Esophagus squamous epithelium (tissue), 5 donors: Measurements from ENCODE around the gene DAPL1. TPM values are rescaled to one million over a fixed set of nuclear protein-coding genes. Genes with fewer than 3 reads are reported as not detected.

Experiments
- DNase-seq: peaks from one replicate; lab custom pipeline; 2025; lab: John Stamatoyannopoulos, UW
- H3K27ac ChIP-seq, 4 donors: fragments of 200-600 bp; sonication (generic); one replicate each; pipeline ENCODE4 v1.5.1; 2016 to 2019; ENCODE audit warnings: mild to moderate bottlenecking in 1 of 4
- H3K27me3 ChIP-seq, 4 donors: fragments of 200-600 bp; sonication (generic); 1 replicate in 3 of 4; 2 replicates in 1 of 4; pipeline versions ENCODE4 v1.5.1 to v1.6.0; 2017 to 2021; ENCODE audit warnings: antibody characterized with exemption in 1 of 4
- H3K36me3 ChIP-seq, 3 donors: fragments of 200-600 bp; sonication (generic); one replicate each; pipeline ENCODE4 v1.5.1; 2016 to 2019
- H3K4me1 ChIP-seq, 3 donors: fragments of 200-600 bp; sonication (generic); one replicate each; pipeline ENCODE4 v1.5.1; 2017 to 2019
- H3K4me3 ChIP-seq, 4 donors: fragments of 200-600 bp; sonication (generic); 1 replicate in 3 of 4; 2 replicates in 1 of 4; pipeline ENCODE4 v1.5.1; 2016 to 2019; ENCODE audit warnings: mild to moderate bottlenecking in 2 of 4, moderate library complexity in 1 of 4
- H3K9me3 ChIP-seq, 3 donors: fragments of 200-600 bp; sonication (generic); one replicate each; pipeline ENCODE4 v1.5.1; 2016 to 2019
- CTCF ChIP-seq, 6 experiments: fragments of 450-650 bp in 4 of 6; fragments of 200-600 bp in 2 of 6; sonication (generic) in 2 of 6; IDR thresholded peaks; one replicate each; pipeline ENCODE4 v1.5.1; 2016 to 2019; ENCODE audit warnings: antibody characterized with exemption in 6 of 6, mild to moderate bottlenecking in 4 of 6, moderate library complexity in 4 of 6
- POLR2A ChIP-seq, 4 donors: fragments of 450-650 bp; IDR thresholded peaks; one replicate each; pipeline ENCODE4 v1.6.1; 2017; ENCODE audit warnings: antibody characterized with exemption in 4 of 4, mild to moderate bottlenecking in 4 of 4, moderate library complexity in 3 of 4
- WGBS, 2 donors: methylation state at CpG; one replicate each; pipeline ENCODE4 v1.1.5; 2018; 5-methylcytosine and 5-hydroxymethylcytosine counted together
- intact Hi-C: fragments of 100-400 bp; cut with DNase I; formaldehyde crosslinking; loops from one replicate; pipeline ENCODE4 v1.15.0; 2022
- total RNA-seq, 4 donors: library from RNA; depleted of rRNA; stranded (reverse); fragments of >200 nt; gene quantifications; one replicate each; pipeline ENCODE4 v1.1.0, GENCODE V29; 2016
- donor health status: DM: yes; HTN: yes; CAD: no.

Gene DAPL1
- total RNA-seq, 4 donors from 2014 or later: 79.3 to 220 (median 186) TPM

GRCh38 chr2:158796652-158797051, 1.5 kb downstream of the DAPL1 start:
- intact Hi-C loops: no loop called here
- no peak for DNase-seq
- Histone ChIP-seq H3K4me3 (peak overlapping the region; percentile 37 to 64 (median 52)), H3K27ac (peak overlapping the region in 3 of 4 donors; percentile 60 to 79 (median 67)), H3K36me3 (no peaks in the 10 kb centered on the region), H3K4me1 (peaks cover 0 to 62% (median 3%) of the 10 kb centered on the region in 3 donors), H3K27me3 (no peaks in the 10 kb centered on the region), H3K9me3 (no peaks in the 10 kb centered on the region)
- 50 to 56% methylated on average over 2 of the region's 2 CpGs for WGBS, 2 donors
- no peak for TF ChIP-seq CTCF (IDR thresholded peaks at IDR 0.05)
- TF ChIP-seq POLR2A (IDR thresholded peaks at IDR 0.05): no peak

GRCh38 chr2:158797963-158798700, 3.0 kb downstream of the DAPL1 start:
- intact Hi-C loops: no loop called here
- no peak for DNase-seq
- Histone ChIP-seq H3K27me3 (no peaks in the 10 kb centered on the region), H3K4me1 (peaks cover 0 to 77% (median 3%) of the 10 kb centered on the region in 3 donors), H3K36me3 (no peaks in the 10 kb centered on the region), H3K4me3 (peak overlapping the region in 1 of 4 donors; percentile 12), H3K9me3 (no peaks in the 10 kb centered on the region), H3K27ac (peak overlapping the region in 3 of 4 donors; percentile 39 to 79 (median 67))
- 36 to 64% methylated on average over 6 of the region's 6 CpGs for WGBS, 2 donors
- TF ChIP-seq POLR2A (IDR thresholded peaks at IDR 0.05): no peak
- TF ChIP-seq CTCF (IDR thresholded peaks at IDR 0.05): no peak

- Histone ChIP-seq H3K4me1 (peaks cover 0 to 85% (median 3%) of the 10 kb centered on the region in 3 donors), H3K27me3 (no peaks in the 10 kb centered on the region), H3K4me3 (no peak overlapping the region), H3K36me3 (no peaks in the 10 kb centered on the region), H3K9me3 (no peaks in the 10 kb centered on the region), H3K27ac (no peak overlapping the region)
- WGBS, 2 donors: 89 to 93% methylated on average over 1 to 2 of the region's 2 CpGs
- DNase-seq: no peak
- intact Hi-C loops: no loop called here
- no peak for TF ChIP-seq POLR2A (IDR thresholded peaks at IDR 0.05)
- TF ChIP-seq CTCF (IDR thresholded peaks at IDR 0.05): no peak
Observed at GRCh38 chr2:158799181-158799580, 4.1 kb downstream of the DAPL1 start.

GRCh38 chr2:158803506-158803905, 8.4 kb downstream of the DAPL1 start:
- intact Hi-C loops: no loop called here
- no peak for DNase-seq
- no peak overlapping the region for H3K27ac ChIP-seq
- no peaks in the 10 kb centered on the region for H3K27me3 ChIP-seq
- TF ChIP-seq POLR2A (IDR thresholded peaks at IDR 0.05) (no peak), CTCF (IDR thresholded peaks at IDR 0.05) (no peak)
- 66 to 94% methylated on average over 2 of the region's 2 CpGs for WGBS, 2 donors
- H3K36me3 ChIP-seq: peaks cover 0 to 29% (median 3%) of the 10 kb centered on the region in 3 donors
- no peaks in the 10 kb centered on the region for H3K9me3 ChIP-seq
- no peak overlapping the region for H3K4me3 ChIP-seq
- H3K4me1 ChIP-seq: peaks cover 0 to 54% (median 0%) of the 10 kb centered on the region in 3 donors

- intact Hi-C loops: no loop called here
- Histone ChIP-seq H3K27ac (no peak overlapping the region), H3K4me3 (no peak overlapping the region), H3K9me3 (no peaks in the 10 kb centered on the region), H3K36me3 (peaks cover 0 to 40% (median 4%) of the 10 kb centered on the region in 3 donors), H3K4me1 (peaks cover 0 to 47% (median 0%) of the 10 kb centered on the region in 3 donors), H3K27me3 (no peaks in the 10 kb centered on the region)
- TF ChIP-seq POLR2A (IDR thresholded peaks at IDR 0.05) (no peak), CTCF (IDR thresholded peaks at IDR 0.05) (no peak)
- no peak for DNase-seq
- WGBS, 2 donors: 86 to 99% methylated on average over 4 of the region's 4 CpGs
Observed at GRCh38 chr2:158805255-158805654, 10.1 kb downstream of the DAPL1 start.
